HEK293 (cell line): ENCODE data around the gene CCIN.
A peak's percentile ranks its signal among the peaks of the same experiment; 100 is the strongest.

Experiments used
- CTCF ChIP-seq: fragments of 450-650 bp; formaldehyde crosslinking; IDR thresholded peaks from 2 replicates; pipeline ENCODE4 v1.5.1; 2016; ENCODE audit warnings: missing biosample characterization, missing genetic modification characterization
- HOXC10 ChIP-seq: sonication (generic); formaldehyde crosslinking; IDR thresholded peaks from 2 replicates; pipeline ENCODE4 v1.8.1; 2023; ENCODE audit warnings: mild to moderate bottlenecking, missing genetic modification reagents
- OVOL3 ChIP-seq: fragments of 450-650 bp; formaldehyde crosslinking; IDR thresholded peaks from 2 replicates; pipeline ENCODE4 v1.5.1; 2016; ENCODE audit warnings: missing biosample characterization, missing genetic modification characterization
- SALL2 ChIP-seq: fragments of 450-650 bp; formaldehyde crosslinking; IDR thresholded peaks from 2 replicates; pipeline ENCODE4 v1.5.0; 2017; ENCODE audit warnings: missing biosample characterization, mild to moderate bottlenecking, missing genetic modification characterization, borderline replicate concordance
- SP7 ChIP-seq: fragments of 450-650 bp; formaldehyde crosslinking; IDR thresholded peaks from 2 replicates; pipeline ENCODE4 v1.5.1; 2016; ENCODE audit warnings: missing biosample characterization, missing genetic modification characterization
- YY2 ChIP-seq: fragments of 450-650 bp; formaldehyde crosslinking; IDR thresholded peaks from 2 replicates; pipeline ENCODE4 v1.5.1; 2016; ENCODE audit warnings: missing biosample characterization, missing genetic modification characterization
- ZBTB11 ChIP-seq: fragments of 450-650 bp; formaldehyde crosslinking; conservative IDR thresholded peaks from 2 replicates; pipeline ENCODE4 v1.5.1; 2016; ENCODE audit warnings: low read depth, missing biosample characterization, missing genetic modification characterization
- ZEB2 ChIP-seq: fragments of 450-650 bp; formaldehyde crosslinking; IDR thresholded peaks from 2 replicates; pipeline ENCODE4 v1.5.1; 2016; ENCODE audit warnings: missing biosample characterization, missing genetic modification characterization
- ZFP3 ChIP-seq: fragments of 450-650 bp; formaldehyde crosslinking; IDR thresholded peaks from 2 replicates; pipeline ENCODE4 v1.5.1; 2016; ENCODE audit warnings: low read depth, missing biosample characterization, missing genetic modification characterization
- ZNF155 ChIP-seq: fragments of 450-650 bp; formaldehyde crosslinking; IDR thresholded peaks from 2 replicates; pipeline ENCODE4 v1.5.1; 2016; ENCODE audit warnings: missing biosample characterization, missing genetic modification characterization
- ZNF175 ChIP-seq: fragments of 450-650 bp; formaldehyde crosslinking; IDR thresholded peaks from 2 replicates; pipeline ENCODE4 v1.5.1; 2016; ENCODE audit warnings: missing biosample characterization, missing genetic modification characterization
- ZNF2 ChIP-seq: fragments of 450-650 bp; formaldehyde crosslinking; IDR thresholded peaks from 2 replicates; pipeline ENCODE4 v1.5.1; 2016; ENCODE audit warnings: missing biosample characterization, missing genetic modification characterization
- ZNF214 ChIP-seq: fragments of 450-650 bp; formaldehyde crosslinking; IDR thresholded peaks from 2 replicates; pipeline ENCODE4 v1.5.1; 2017; ENCODE audit warnings: missing biosample characterization, mild to moderate bottlenecking, missing genetic modification characterization, borderline replicate concordance
- ZNF248 ChIP-seq: fragments of 450-650 bp; formaldehyde crosslinking; IDR thresholded peaks from 2 replicates; pipeline ENCODE4 v1.5.1; 2017; ENCODE audit warnings: missing biosample characterization, missing genetic modification characterization
- ZNF274 ChIP-seq, 2 experiments: fragments of 200-500 bp in 1 of 2; fragments of 450-650 bp in 1 of 2; sonication (Bioruptor generic) in 1 of 2; formaldehyde crosslinking in 1 of 2; IDR thresholded peaks; 2 replicates each; pipeline versions ENCODE4 v1.5.1 to v1.6.1; 2014 to 2016; ENCODE audit warnings: borderline replicate concordance in 1 of 2, inconsistent platforms in 1 of 2, low read length in 1 of 2, missing biosample characterization in 1 of 2, missing genetic modification characterization in 1 of 2
- ZNF280C ChIP-seq: fragments of 450-650 bp; formaldehyde crosslinking; IDR thresholded peaks from 2 replicates; pipeline ENCODE4 v1.5.1; 2016; ENCODE audit warnings: missing biosample characterization, missing genetic modification characterization
- ZNF473 ChIP-seq: fragments of 450-650 bp; formaldehyde crosslinking; IDR thresholded peaks from 2 replicates; pipeline ENCODE4 v1.5.1; 2017; ENCODE audit warnings: missing biosample characterization, missing genetic modification characterization
- ZNF501 ChIP-seq: fragments of 450-650 bp; formaldehyde crosslinking; IDR thresholded peaks from 2 replicates; pipeline ENCODE4 v1.5.1; 2016; ENCODE audit warnings: missing biosample characterization, missing genetic modification characterization
- ZNF513 ChIP-seq: fragments of 450-650 bp; IDR thresholded peaks from 2 replicates; pipeline ENCODE4 v1.5.1; 2018; ENCODE audit warnings: missing biosample characterization, missing genetic modification characterization
- ZNF548 ChIP-seq: fragments of 450-650 bp; formaldehyde crosslinking; IDR thresholded peaks from 2 replicates; pipeline ENCODE4 v1.5.1; 2016; ENCODE audit warnings: missing biosample characterization, missing genetic modification characterization
- ZNF560 ChIP-seq: fragments of 450-650 bp; formaldehyde crosslinking; IDR thresholded peaks from 2 replicates; pipeline ENCODE4 v1.5.1; 2017; ENCODE audit warnings: missing biosample characterization, missing genetic modification characterization, borderline replicate concordance
- ZNF639 ChIP-seq: fragments of 450-650 bp; formaldehyde crosslinking; IDR thresholded peaks from 2 replicates; pipeline ENCODE4 v1.5.1; 2016; ENCODE audit warnings: missing biosample characterization, missing genetic modification characterization
- ZNF701 ChIP-seq: fragments of 450-650 bp; formaldehyde crosslinking; IDR thresholded peaks from 2 replicates; pipeline ENCODE4 v1.5.1; 2016; ENCODE audit warnings: missing biosample characterization, missing genetic modification characterization
- ZNF76 ChIP-seq: fragments of 450-650 bp; formaldehyde crosslinking; IDR thresholded peaks from 2 replicates; pipeline ENCODE4; 2016; ENCODE audit warnings: low read depth, missing biosample characterization, missing genetic modification characterization, borderline replicate concordance
- ZNF785 ChIP-seq: fragments of 450-650 bp; formaldehyde crosslinking; IDR thresholded peaks from 2 replicates; pipeline ENCODE4 v1.5.1; 2016; ENCODE audit warnings: missing biosample characterization, missing genetic modification characterization
- TF ChIP-seq, protein P1 (sequence below): fragments of 450-650 bp; formaldehyde crosslinking; IDR thresholded peaks from 2 replicates; pipeline ENCODE4 v1.5.1; 2016; ENCODE audit warnings: missing biosample characterization, missing genetic modification characterization
- TF ChIP-seq, protein P2 (sequence below): IDR thresholded peaks from 2 replicates; pipeline ENCODE4 v1.6.1; 2011; ENCODE audit warnings: mild to moderate bottlenecking, low read depth, low read length, borderline replicate concordance

The CCIN gene

GRCh38 chr9:36166168-36166927 is 2.8 kb upstream of the CCIN start (continued):
- TF ChIP-seq OVOL3 (no peak), ZNF214 (tag by site-specific recombination) (no peak), ZNF76 (tag by site-specific recombination) (no peak), ZEB2 (tag by site-specific recombination) (0 out of 2 replicates have a peak, but pooled peaks have one; percentile 34), ZNF155 (tag by site-specific recombination) (no peak), ZNF560 (tag by site-specific recombination) (no peak), ZNF2 (tag by site-specific recombination) (no peak), ZNF501 (no peak), ZNF473 (no peak), SALL2 (tag by site-specific recombination) (no peak), CTCF (tag by site-specific recombination) (peak; percentile 83), ZNF785 (tag by site-specific recombination) (no peak), ZNF248 (tag by site-specific recombination) (no peak), YY2 (tag by site-specific recombination) (no peak), ZNF280C (no peak), ZNF175 (no peak), HOXC10 (no peak), ZNF701 (tag by site-specific recombination) (no peak), ZNF513 (tag by site-specific recombination) (no peak), ZBTB11 (tag by site-specific recombination) (no peak), ZNF548 (tag by site-specific recombination) (no peak), ZNF274 (IDR thresholded peaks at IDR 0.05; ENCODE audit: low read length) (no peak), ZNF274 (tag by site-specific recombination; IDR thresholded peaks at IDR 0.05; ENCODE audit: borderline replicate concordance) (no peak), SP7 (tag by site-specific recombination) (peak; percentile 39; the same call in 1 of the 2 replicates), ZNF639 (tag by site-specific recombination) (no peak), ZFP3 (tag by site-specific recombination) (no peak)
- TF ChIP-seq, protein P1, sequence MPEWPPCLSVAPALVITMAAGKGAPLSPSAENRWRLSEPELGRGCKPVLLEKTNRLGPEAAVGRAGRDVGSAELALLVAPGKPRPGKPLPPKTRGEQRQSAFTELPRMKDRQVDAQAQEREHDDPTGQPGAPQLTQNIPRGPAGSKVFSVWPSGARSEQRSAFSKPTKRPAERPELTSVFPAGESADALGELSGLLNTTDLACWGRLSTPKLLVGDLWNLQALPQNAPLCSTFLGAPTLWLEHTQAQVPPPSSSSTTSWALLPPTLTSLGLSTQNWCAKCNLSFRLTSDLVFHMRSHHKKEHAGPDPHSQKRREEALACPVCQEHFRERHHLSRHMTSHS (tag by site-specific recombination), result no peak
- TF ChIP-seq, protein P2, sequence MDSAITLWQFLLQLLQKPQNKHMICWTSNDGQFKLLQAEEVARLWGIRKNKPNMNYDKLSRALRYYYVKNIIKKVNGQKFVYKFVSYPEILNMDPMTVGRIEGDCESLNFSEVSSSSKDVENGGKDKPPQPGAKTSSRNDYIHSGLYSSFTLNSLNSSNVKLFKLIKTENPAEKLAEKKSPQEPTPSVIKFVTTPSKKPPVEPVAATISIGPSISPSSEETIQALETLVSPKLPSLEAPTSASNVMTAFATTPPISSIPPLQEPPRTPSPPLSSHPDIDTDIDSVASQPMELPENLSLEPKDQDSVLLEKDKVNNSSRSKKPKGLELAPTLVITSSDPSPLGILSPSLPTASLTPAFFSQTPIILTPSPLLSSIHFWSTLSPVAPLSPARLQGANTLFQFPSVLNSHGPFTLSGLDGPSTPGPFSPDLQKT, result no peak
